Trophoblast cell (in vitro differentiated cells and primary cell): ENCODE data around the gene NDC1.

Experiments used
- DNase-seq, 2 donors: peaks; one replicate each; pipeline ENCODE4 v3.0.0-alpha.2; 2016
- H2AFZ ChIP-seq: 2 replicates; pipeline ENCODE4 v1.6.1; 2013; ENCODE audit warnings: low read length, moderate library complexity, mild to moderate bottlenecking; ENCODE audit not compliant: insufficient read depth, poor library complexity
- H2AK5ac ChIP-seq: 2 replicates; pipeline ENCODE4 v1.6.1; 2013; ENCODE audit warnings: mild to moderate bottlenecking, low read length
- H2BK120ac ChIP-seq: 2 replicates; pipeline ENCODE4 v1.6.1; 2013; ENCODE audit warnings: low read length, mild to moderate bottlenecking, moderate library complexity; ENCODE audit not compliant: insufficient read depth, poor library complexity
- H2BK12ac ChIP-seq: 2 replicates; pipeline ENCODE4 v1.6.1; 2013; ENCODE audit warnings: mild to moderate bottlenecking, low read length, moderate library complexity
- H2BK5ac ChIP-seq: 2 replicates; pipeline ENCODE4 v1.6.1; 2013; ENCODE audit warnings: low read length, low read depth, moderate library complexity, mild to moderate bottlenecking; ENCODE audit not compliant: poor library complexity
- H3K14ac ChIP-seq: 2 replicates; pipeline ENCODE4 v1.6.1; 2013; ENCODE audit warnings: mild to moderate bottlenecking, low read length
- H3K18ac ChIP-seq: 2 replicates; pipeline ENCODE4 v1.6.1; 2013; ENCODE audit warnings: mild to moderate bottlenecking, low read length
- H3K23ac ChIP-seq: 2 replicates; pipeline ENCODE4 v1.6.1; 2013; ENCODE audit warnings: low read length
- H3K27ac ChIP-seq: 2 replicates; pipeline ENCODE4 v1.5.1; 2013; ENCODE audit warnings: low read depth, mild to moderate bottlenecking, inconsistent platforms, low read length, moderate library complexity
- H3K27me3 ChIP-seq: 2 replicates; pipeline ENCODE4 v1.6.1; 2013; ENCODE audit warnings: inconsistent platforms, mild to moderate bottlenecking, low read length, moderate library complexity; ENCODE audit not compliant: insufficient read depth
- H3K36me3 ChIP-seq, 2 experiments: 1 replicate in 1 of 2; 2 replicates in 1 of 2; pipeline ENCODE4 v1.6.1; 2013; ENCODE audit warnings: low read length in 2 of 2, mild to moderate bottlenecking in 2 of 2, moderate library complexity in 1 of 2; ENCODE audit not compliant: insufficient read depth in 2 of 2, control insufficient read depth in 1 of 2
- H3K4ac ChIP-seq: 2 replicates; pipeline ENCODE4 v1.6.1; 2013; ENCODE audit warnings: low read depth, mild to moderate bottlenecking, low read length, moderate library complexity
- H3K4me1 ChIP-seq, 2 experiments: 1 replicate in 1 of 2; 2 replicates in 1 of 2; pipeline ENCODE4 v1.6.1; 2013; ENCODE audit warnings: low read length in 2 of 2, mild to moderate bottlenecking in 2 of 2, moderate library complexity in 1 of 2; ENCODE audit not compliant: insufficient read depth in 2 of 2, control insufficient read depth in 1 of 2
- H3K4me2 ChIP-seq: 2 replicates; pipeline ENCODE4 v1.6.1; 2013; ENCODE audit warnings: inconsistent platforms, mild to moderate bottlenecking, low read length, moderate library complexity
- H3K4me3 ChIP-seq: 2 replicates; pipeline ENCODE4 v1.5.1; 2013; ENCODE audit warnings: mild to moderate bottlenecking, low read depth, low read length, inconsistent platforms
- H3K79me1 ChIP-seq: one replicate; pipeline ENCODE4 v1.6.1; 2013; ENCODE audit warnings: low read length
- H3K79me2 ChIP-seq: 2 replicates; pipeline ENCODE4 v1.6.1; 2013; ENCODE audit warnings: low read length, mild to moderate bottlenecking; ENCODE audit not compliant: control insufficient read depth, insufficient read depth, poor library complexity
- H3K9ac ChIP-seq: 2 replicates; pipeline ENCODE4 v1.6.1; 2013; ENCODE audit warnings: mild to moderate bottlenecking, low read length
- H3K9me3 ChIP-seq: 2 replicates; pipeline ENCODE4 v1.6.1; 2013; ENCODE audit warnings: low read depth, mild to moderate bottlenecking, control low read depth, inconsistent platforms, low read length; ENCODE audit not compliant: insufficient read depth
- H4K12ac ChIP-seq: 2 replicates; pipeline ENCODE4 v1.6.1; 2013; ENCODE audit warnings: low read depth, mild to moderate bottlenecking, low read length, moderate library complexity
- H4K8ac ChIP-seq: 2 replicates; pipeline ENCODE4 v1.6.1; 2013; ENCODE audit warnings: low read depth, mild to moderate bottlenecking, low read length, moderate library complexity
- H4K91ac ChIP-seq: one replicate; pipeline ENCODE4 v1.6.1; 2013; ENCODE audit warnings: low read depth, mild to moderate bottlenecking, low read length, moderate library complexity
- WGBS: extraction: QIAGEN DNeasy Blood & Tissue Kit; methylation state at CpG from one replicate; pipeline ENCODE4 v1.1.7; 2013; ENCODE audit warnings: missing lambda C conversion rate; ENCODE audit not compliant: insufficient read length, insufficient coverage; ENCODE audit errors: extremely low coverage; 5-methylcytosine and 5-hydroxymethylcytosine counted together

NDC1 gene

DNA sequence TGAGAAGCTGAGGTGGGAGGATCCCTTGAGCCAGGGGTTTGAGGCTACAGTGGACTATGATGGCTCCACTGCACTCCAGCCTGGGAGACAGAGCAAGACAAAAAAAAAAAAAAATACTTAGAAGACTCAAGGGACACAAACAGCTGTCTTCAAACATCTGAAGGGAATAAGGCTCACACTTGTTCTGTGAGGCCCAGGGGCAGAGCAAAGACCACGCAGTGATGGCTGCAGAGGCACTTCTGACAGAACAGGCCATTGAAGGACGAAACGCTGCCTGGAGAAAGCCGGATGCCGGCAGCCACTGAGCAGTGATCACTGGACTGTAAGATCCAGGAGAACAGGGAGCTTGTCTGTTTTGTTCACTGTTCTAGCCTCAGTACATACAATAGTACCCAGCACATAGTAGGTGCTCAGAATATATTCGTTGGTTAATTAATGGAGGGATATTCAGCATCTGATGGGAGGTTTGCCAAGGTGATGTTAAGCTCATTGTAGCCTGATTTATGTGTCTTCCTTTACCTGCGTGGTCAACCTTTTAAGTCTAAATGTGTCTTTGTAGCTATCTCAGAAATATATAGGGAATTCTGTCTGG lies 12.1 kb upstream of the NDC1 start:
- peaks cover 6 to 8% of the 10 kb centered on the region in 2 experiments for H3K36me3 ChIP-seq
- no peak overlapping the region for H3K4ac ChIP-seq
- H2AFZ ChIP-seq = no peak overlapping the region
- H3K9ac ChIP-seq = no peak overlapping the region
- H3K18ac ChIP-seq = no peak overlapping the region
- H3K4me1 ChIP-seq = no peaks in the 10 kb centered on the region
- no peaks in the 10 kb centered on the region for H3K9me3 ChIP-seq
- no peak overlapping the region for H3K4me3 ChIP-seq
- WGBS = no CpG with 5 or more reads among the region's 7 CpGs
- H3K23ac ChIP-seq = no peak overlapping the region
- H4K8ac ChIP-seq = no peak overlapping the region
- no peak for DNase-seq
- H2BK5ac ChIP-seq = no peak overlapping the region
- no peak overlapping the region for H3K27ac ChIP-seq
- no peak overlapping the region for H4K12ac ChIP-seq
- no peak overlapping the region for H3K14ac ChIP-seq
- no peak overlapping the region for H2BK12ac ChIP-seq
- no peaks in the 10 kb centered on the region for H3K79me2 ChIP-seq
- no peak overlapping the region for H2AK5ac ChIP-seq
- no peak overlapping the region for H2BK120ac ChIP-seq
- H3K27me3 ChIP-seq = no peaks in the 10 kb centered on the region
- no peaks in the 10 kb centered on the region for H3K79me1 ChIP-seq
- no peak overlapping the region for H3K4me2 ChIP-seq
- no peak overlapping the region for H4K91ac ChIP-seq

DNA sequence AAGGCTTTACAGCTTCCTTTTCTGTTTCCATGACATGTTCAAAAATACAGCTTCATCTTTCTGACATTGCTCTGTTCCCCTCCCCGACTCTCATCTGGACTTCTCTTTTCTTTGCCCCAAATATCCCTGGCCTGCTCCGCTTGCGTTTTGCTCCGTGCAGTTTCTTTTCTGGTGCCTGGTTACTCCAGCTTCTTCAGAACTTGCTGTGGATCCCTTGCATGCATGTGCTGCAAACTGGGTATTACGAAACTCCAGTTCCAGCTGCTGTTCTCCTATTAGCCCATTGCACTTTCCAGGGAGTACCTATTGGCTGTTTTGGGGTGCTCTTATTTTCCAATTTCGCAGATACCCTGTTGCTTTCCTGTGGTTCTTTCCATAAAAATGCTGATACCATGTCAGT lies 9.9 kb upstream of the NDC1 start:
- H3K79me2 ChIP-seq = no peaks in the 10 kb centered on the region
- no peak overlapping the region for H3K14ac ChIP-seq
- no peak overlapping the region for H3K4ac ChIP-seq
- no peaks in the 10 kb centered on the region for H3K9me3 ChIP-seq
- peak overlapping the region; percentile 4 for H3K9ac ChIP-seq
- no CpG with 5 or more reads among the region's 6 CpGs for WGBS
- no peaks in the 10 kb centered on the region for H3K27me3 ChIP-seq
- H2BK12ac ChIP-seq = no peak overlapping the region
- no peaks in the 10 kb centered on the region for H3K4me1 ChIP-seq
- H3K4me3 ChIP-seq = no peak overlapping the region
- no peaks in the 10 kb centered on the region for H3K79me1 ChIP-seq
- H2BK120ac ChIP-seq = no peak overlapping the region
- no peak overlapping the region for H2AK5ac ChIP-seq
- H2AFZ ChIP-seq = no peak overlapping the region
- H4K8ac ChIP-seq = no peak overlapping the region
- no peak overlapping the region for H3K27ac ChIP-seq
- H3K36me3 ChIP-seq = peaks cover 3 to 4% of the 10 kb centered on the region in 2 experiments
- no peak overlapping the region for H4K12ac ChIP-seq
- DNase-seq = no peak
- H4K91ac ChIP-seq = no peak overlapping the region
- no peak overlapping the region for H3K18ac ChIP-seq
- no peak overlapping the region for H3K4me2 ChIP-seq
- no peak overlapping the region for H2BK5ac ChIP-seq
- no peak overlapping the region for H3K23ac ChIP-seq

DNA sequence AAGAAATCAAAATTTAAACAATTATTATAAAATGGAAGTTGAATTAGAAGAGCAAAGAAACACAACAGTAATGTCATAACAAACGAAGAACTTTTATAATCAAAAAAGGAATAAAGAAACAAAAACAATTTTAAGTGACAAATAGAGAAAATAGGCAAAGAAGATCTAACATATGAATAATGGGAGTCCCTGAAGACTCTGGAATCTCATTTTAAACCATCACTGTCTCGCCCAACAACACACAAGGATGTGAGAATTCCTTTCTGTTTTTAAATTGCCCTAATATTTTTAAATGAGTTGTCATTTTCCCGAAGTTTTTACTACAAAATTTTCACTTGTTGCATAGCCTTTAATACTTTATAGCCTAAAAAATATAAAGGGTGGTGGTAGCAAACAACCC lies 4.3 kb upstream of the NDC1 start:
- Histone ChIP-seq H2BK5ac (no peak overlapping the region), H2AFZ (no peak overlapping the region), H3K4me2 (no peak overlapping the region), H3K18ac (no peak overlapping the region), H3K23ac (no peak overlapping the region), H4K12ac (no peak overlapping the region), H3K27me3 (no peaks in the 10 kb centered on the region), H3K4me3 (no peak overlapping the region), H3K4ac (no peak overlapping the region), H2BK12ac (no peak overlapping the region), H3K14ac (no peak overlapping the region), H3K4me1 (no peaks in the 10 kb centered on the region), H3K27ac (no peak overlapping the region), H3K36me3 (no peaks in the 10 kb centered on the region), H3K79me1 (peaks cover 6% of the 10 kb centered on the region), H3K79me2 (peaks cover 4% of the 10 kb centered on the region), H2BK120ac (no peak overlapping the region), H3K9me3 (peaks cover 3% of the 10 kb centered on the region), H4K91ac (no peak overlapping the region), H4K8ac (no peak overlapping the region), H3K9ac (no peak overlapping the region), H2AK5ac (no peak overlapping the region)
- no peak for DNase-seq
- WGBS = no CpG with 5 or more reads among the region's 3 CpGs

DNA sequence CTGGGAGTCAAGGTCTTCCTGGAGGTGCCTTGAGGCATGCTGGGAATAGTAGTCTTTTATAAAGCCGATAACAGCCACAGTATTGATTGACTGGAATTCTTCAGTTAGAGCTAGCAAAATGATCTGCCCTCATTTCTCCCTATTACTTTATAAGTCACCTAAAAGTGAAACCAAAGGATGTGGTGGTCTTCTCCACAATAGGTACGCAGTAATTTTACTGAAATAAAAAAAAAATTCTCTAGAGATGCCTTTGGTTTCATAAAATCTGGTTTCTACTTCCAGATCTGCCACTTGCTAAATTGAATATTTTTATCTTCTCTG lies 518 bp upstream of the NDC1 start:
- Histone ChIP-seq H3K9ac (no peak overlapping the region), H2BK120ac (no peak overlapping the region), H4K91ac (no peak overlapping the region), H3K79me1 (peaks cover 6% of the 10 kb centered on the region), H3K4me3 (no peak overlapping the region), H3K4ac (no peak overlapping the region), H2AFZ (no peak overlapping the region), H3K4me2 (no peak overlapping the region), H3K36me3 (no peaks in the 10 kb centered on the region), H2AK5ac (no peak overlapping the region), H2BK12ac (no peak overlapping the region), H3K18ac (no peak overlapping the region), H4K8ac (no peak overlapping the region), H3K9me3 (peaks cover 3% of the 10 kb centered on the region), H3K14ac (no peak overlapping the region), H4K12ac (no peak overlapping the region), H3K27me3 (no peaks in the 10 kb centered on the region), H3K4me1 (peaks cover 0 to 3% of the 10 kb centered on the region in 2 experiments), H3K23ac (no peak overlapping the region), H3K79me2 (peaks cover 4% of the 10 kb centered on the region), H2BK5ac (no peak overlapping the region), H3K27ac (no peak overlapping the region)
- no peak for DNase-seq
- WGBS = no CpG with 5 or more reads among the region's 2 CpGs
